Brain microvascular endothelial cell (primary cell): ENCODE results near the gene VENTX.

ENCODE experiments used
- DNase-seq: peaks from one replicate; pipeline ENCODE4 v3.0.0-alpha.2; 2020
- H3K27ac ChIP-seq: fragments of 250-450 bp; sonication (Bioruptor Pico); 2 replicates; pipeline ENCODE4 v1.5.1; 2020; ENCODE audit warnings: mild to moderate bottlenecking, moderate library complexity
- H3K27me3 ChIP-seq: fragments of 250-450 bp; sonication (Bioruptor Pico); replicated peaks from 2 replicates; pipeline ENCODE4 v1.5.1; 2020; ENCODE audit warnings: mild to moderate bottlenecking
- H3K36me3 ChIP-seq: fragments of 250-450 bp; sonication (Bioruptor Pico); replicated peaks from 2 replicates; pipeline ENCODE4 v1.5.1; 2020; ENCODE audit warnings: mild to moderate bottlenecking
- H3K4me3 ChIP-seq: 2 replicates; pipeline ENCODE4 v1.5.1; 2011; ENCODE audit warnings: low read depth, mild to moderate bottlenecking, control low read depth, low read length, moderate library complexity
- in situ Hi-C: cut with HindIII; loops from 2 replicates; pipeline ENCODE4 v1.10.0; 2017; ENCODE audit warnings: low sequenced_read_pairs, low pct_ligation_motif_present
- TF ChIP-seq, protein P1 (sequence below): IDR thresholded peaks from 2 replicates; pipeline ENCODE4 v1.5.1; 2011; ENCODE audit warnings: low read depth, mild to moderate bottlenecking, moderate library complexity, low read length, control low read depth, inconsistent platforms; ENCODE audit errors: missing control alignments

Gene VENTX

DNA sequence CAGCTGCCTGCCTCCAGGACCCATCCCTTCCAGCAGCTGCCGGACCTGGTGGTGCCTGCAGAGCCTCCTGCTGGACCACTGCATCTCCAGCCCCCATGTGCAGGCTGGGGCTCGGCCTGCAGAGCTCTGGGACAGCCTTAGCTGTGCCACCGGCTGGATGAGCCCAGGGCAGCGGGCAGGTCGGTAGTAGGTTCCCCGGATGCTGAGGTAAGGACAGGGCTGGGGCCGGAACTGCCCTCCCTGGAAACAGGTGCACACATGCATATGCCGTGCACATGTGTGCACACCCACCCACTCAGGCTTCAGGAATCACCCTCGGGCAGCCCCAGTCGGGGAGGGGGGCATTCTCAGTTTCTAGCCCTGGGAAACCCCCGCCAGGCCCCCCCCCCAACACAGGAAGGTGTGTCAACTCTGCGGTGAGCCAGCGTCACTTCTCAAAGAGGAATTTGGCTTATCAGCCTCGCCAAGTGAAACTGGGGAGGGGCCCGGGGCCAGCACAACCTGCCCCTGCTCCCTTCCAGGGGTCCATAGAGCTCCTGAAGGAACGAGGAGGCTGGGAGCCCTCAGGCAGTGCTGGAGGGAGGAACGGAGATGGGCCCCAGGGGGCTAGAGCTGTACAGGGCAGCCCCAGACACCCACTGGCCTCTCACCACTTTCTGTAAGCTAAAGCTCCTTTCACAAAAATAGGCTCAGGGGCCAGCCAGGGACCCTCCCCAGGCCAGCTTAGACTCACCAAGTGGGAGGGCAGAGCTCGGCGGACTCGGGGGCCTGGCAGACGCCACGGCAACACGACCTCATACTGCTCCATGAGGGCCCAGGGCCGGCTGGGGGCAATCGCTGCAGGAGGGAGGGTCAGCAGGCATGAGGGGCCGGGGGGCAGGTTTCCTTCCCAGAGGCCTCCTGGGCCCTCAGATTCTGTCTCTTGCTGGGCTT lies 37.4 kb downstream of the VENTX start:
- Histone ChIP-seq H3K36me3 (peaks cover 3% of the 10 kb centered on the region), H3K27me3 (peaks cover 2% of the 10 kb centered on the region), H3K27ac (no peak overlapping the region), H3K4me3 (no peak overlapping the region)
- in situ Hi-C loops: no loop called here
- TF ChIP-seq, protein P1, sequence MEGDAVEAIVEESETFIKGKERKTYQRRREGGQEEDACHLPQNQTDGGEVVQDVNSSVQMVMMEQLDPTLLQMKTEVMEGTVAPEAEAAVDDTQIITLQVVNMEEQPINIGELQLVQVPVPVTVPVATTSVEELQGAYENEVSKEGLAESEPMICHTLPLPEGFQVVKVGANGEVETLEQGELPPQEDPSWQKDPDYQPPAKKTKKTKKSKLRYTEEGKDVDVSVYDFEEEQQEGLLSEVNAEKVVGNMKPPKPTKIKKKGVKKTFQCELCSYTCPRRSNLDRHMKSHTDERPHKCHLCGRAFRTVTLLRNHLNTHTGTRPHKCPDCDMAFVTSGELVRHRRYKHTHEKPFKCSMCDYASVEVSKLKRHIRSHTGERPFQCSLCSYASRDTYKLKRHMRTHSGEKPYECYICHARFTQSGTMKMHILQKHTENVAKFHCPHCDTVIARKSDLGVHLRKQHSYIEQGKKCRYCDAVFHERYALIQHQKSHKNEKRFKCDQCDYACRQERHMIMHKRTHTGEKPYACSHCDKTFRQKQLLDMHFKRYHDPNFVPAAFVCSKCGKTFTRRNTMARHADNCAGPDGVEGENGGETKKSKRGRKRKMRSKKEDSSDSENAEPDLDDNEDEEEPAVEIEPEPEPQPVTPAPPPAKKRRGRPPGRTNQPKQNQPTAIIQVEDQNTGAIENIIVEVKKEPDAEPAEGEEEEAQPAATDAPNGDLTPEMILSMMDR: peak; percentile 19
- no peak for DNase-seq

DNA sequence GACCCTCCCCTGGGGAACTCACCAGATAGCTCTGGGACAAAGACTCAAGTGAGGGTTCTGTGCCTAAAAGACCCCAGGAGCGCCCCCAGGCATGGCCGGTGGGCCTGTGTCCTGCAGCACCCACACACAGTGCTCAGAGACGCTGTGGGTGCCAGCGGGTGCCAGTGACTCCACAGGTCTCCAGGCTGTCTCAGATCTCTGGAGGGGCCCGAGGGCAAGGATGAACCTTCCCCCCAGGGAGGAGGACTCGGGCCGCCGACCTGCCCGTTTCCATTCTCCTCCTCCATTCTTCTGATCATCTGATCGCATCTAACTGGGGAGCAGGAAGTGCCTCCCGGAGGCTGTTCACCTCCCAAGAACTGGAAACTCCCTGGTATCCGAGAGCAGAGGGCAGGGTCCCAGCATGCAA lies 38.0 kb downstream of the VENTX start:
- Histone ChIP-seq H3K27me3 (peaks cover 2% of the 10 kb centered on the region), H3K36me3 (peaks cover 6% of the 10 kb centered on the region), H3K4me3 (no peak overlapping the region), H3K27ac (no peak overlapping the region)
- in situ Hi-C loops: no loop called here
- DNase-seq: no peak
- TF ChIP-seq, protein P1: no peak

DNA sequence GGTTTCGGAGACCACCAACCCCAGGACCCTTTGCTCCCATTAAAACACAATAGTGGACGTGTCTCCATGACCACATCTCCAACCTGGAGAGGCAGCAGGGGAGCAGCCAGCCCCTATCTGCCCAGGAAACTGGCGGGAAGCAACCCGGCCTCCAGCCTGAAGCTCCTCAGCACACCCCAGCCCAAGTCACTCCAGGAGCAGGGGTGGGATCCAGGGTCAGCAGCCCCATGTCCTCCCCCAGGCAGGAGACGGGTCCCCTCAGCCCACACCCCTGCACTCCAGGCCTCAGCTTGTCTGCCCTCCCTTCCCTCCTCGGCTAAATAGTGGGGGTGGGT lies 38.4 kb downstream of the VENTX start:
- peaks cover 2% of the 10 kb centered on the region for H3K27me3 ChIP-seq
- H3K27ac ChIP-seq: no peak overlapping the region
- DNase-seq: no peak
- in situ Hi-C loops: no loop called here
- peaks cover 6% of the 10 kb centered on the region for H3K36me3 ChIP-seq
- H3K4me3 ChIP-seq: no peak overlapping the region
- TF ChIP-seq, protein P1: no peak

DNA sequence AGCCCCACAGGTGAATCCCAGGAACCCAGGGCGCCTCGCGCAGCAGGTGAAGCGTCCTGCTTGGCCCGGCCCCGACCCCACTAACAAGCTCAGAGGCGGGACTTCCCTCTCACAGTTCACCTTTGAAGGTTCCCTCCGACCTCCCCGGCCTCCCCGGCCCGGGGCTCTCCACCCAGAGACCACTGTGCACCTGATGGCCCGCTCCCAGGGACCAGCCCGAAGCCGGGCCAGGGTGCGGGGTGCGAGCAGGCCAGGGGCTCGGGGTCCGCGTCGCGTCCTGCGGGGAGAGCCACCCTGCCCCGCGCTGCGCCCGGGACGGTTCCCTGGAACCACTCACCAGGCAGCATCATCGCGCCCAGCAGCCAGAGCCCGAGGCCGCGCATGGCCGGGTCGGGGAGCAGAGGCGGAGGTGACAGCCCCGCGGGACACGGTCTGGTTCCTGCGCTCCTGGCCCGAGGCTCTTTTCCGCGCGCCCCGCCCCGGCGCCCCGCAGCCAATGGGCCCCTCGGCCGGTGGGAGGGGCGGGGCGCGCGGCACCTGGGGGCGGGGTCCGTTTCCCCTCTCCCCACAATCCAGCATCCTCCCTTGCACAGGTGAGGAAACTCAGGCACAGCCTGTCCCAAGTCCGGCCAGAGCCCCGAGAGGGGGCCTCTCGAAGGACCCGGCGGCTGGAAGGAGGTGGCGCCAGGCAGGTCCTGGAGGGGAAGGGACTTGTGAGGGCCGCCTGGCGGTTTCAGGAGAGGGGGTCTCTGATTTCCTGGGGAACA lies 39.0 kb downstream of the VENTX start, which contains the start of gene ADAM8:
TSS of gene ADAM8 (minus strand) at position 434 of the 767 bp plus-strand sequence. CDS start at position 383, 51 bp downstream.
- DNase-seq: no peak
- H3K4me3 ChIP-seq: no peak within 1 kb of the TSS
- peaks cover 2% of the 10 kb centered on the region for H3K27me3 ChIP-seq
- TF ChIP-seq, protein P1: no peak
- peaks cover 7% of the 10 kb centered on the region for H3K36me3 ChIP-seq
- H3K27ac ChIP-seq: no peak within 1 kb of the TSS
- in situ Hi-C loops: no loop called here

DNA sequence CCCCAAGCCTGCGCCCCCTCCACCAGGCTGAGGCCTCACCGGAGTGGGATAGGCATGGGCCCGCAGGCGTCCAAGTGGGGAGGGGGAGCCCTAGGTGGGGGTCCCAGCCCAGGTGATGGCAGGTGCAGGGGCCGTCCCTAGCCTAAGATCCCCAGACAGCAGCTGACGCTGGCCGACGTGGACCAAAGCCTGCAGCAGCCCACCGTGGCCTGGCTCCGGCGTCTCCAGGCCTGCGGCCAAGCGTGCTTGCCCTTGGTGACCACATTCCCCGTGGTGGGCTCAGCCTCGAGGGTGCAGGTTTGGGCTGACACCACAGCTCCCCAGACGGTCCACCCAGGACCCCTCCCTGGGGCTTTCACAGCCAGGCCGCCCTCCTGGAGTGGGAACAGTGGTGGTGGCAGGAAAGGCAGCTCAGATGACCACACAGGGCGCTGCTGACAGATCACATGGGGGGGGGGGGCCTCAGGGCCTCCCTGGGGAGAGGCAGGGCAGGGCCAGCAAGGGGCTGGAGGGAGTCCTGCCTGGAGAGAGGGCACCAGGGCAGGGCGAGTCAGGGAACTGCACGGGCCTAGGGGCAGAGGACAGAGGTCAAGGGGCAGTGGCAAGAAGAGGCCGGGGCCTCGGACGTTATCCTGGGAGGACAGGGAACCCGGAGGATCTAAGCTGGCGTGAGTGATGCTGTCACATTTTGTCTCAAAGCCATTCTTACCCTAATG lies 39.8 kb downstream of the VENTX start:
- Histone ChIP-seq H3K27me3 (peaks cover 2% of the 10 kb centered on the region), H3K27ac (no peak overlapping the region), H3K36me3 (peaks cover 13% of the 10 kb centered on the region), H3K4me3 (no peak overlapping the region)
- TF ChIP-seq, protein P1: no peak
- no peak for DNase-seq
- in situ Hi-C loops: no loop called here
